Uterus (tissue), 2 donors: ENCODE measurements around the gene KRTAP5-5.
"Not testable (repeated sequence)": the region's sequence is repeated elsewhere in the genome, so short reads cannot be mapped to it uniquely, and the experiment has no call there.

Experiments
- CTCF ChIP-seq, 4 experiments: fragments of 200-600 bp in 2 of 4; fragments of 450-650 bp in 2 of 4; sonication (generic) in 2 of 4; IDR thresholded peaks; one replicate each; pipeline ENCODE4 v1.5.1; 2016 to 2019; ENCODE audit warnings: antibody characterized with exemption in 4 of 4, mild to moderate bottlenecking in 2 of 4, moderate library complexity in 1 of 4
- POLR2A ChIP-seq, 2 donors: fragments of 450-650 bp; IDR thresholded peaks; one replicate each; pipeline ENCODE4 v1.6.1; 2016; ENCODE audit warnings: antibody characterized with exemption in 2 of 2, mild to moderate bottlenecking in 1 of 2, moderate library complexity in 1 of 2

- TF ChIP-seq CTCF, POLR2A (IDR thresholded peaks at IDR 0.05): not testable (repeated sequence)
Measured at GRCh38 chr11:1607901-1608300, 21.7 kb upstream of the KRTAP5-5 start.
